ENCODE data around the gene FOXK1. TPM values are rescaled to one million over a fixed set of nuclear protein-coding genes. Genes with fewer than 3 reads are reported as not detected.

The FOXK1 gene
- total and polyA plus RNA-seq, 9 of the 15 experiments (the other 6 are each of a cell fraction or from before 2014, with no cell fraction given) = 0.32 to 45.5 (median 8.1) TPM

GRCh38 chr7:4683043-4683883 lies 1.2 kb downstream of the FOXK1 start (continued):
- TF ChIP-seq KLF1 (tag; IDR thresholded peaks at IDR 0.05) (no peak), ZNF507 (tag; conservative IDR thresholded peaks at IDR 0.05) (no peak), HCFC1 (IDR thresholded peaks at IDR 0.05; ENCODE audit: low read depth, low read length) (no peak), NBN (IDR thresholded peaks at IDR 0.05; ENCODE audit: low read depth) (no peak), YBX1 (IDR thresholded peaks at IDR 0.05) (no peak), ZC3H4 (CRISPR knock-in tag; IDR thresholded peaks at IDR 0.05; ENCODE audit: borderline replicate concordance) (no peak), NFIC (IDR thresholded peaks at IDR 0.05) (no peak), CHD4 (IDR thresholded peaks at IDR 0.05; ENCODE audit: insufficient read depth, insufficient replicate concordance, low read depth, low read length, poor library complexity, severe bottlenecking) (peak; percentile 12), SRSF3 (IDR thresholded peaks at IDR 0.05; ENCODE audit: insufficient read depth, low read length) (no peak), SAFB (IDR thresholded peaks at IDR 0.05; ENCODE audit: borderline replicate concordance, low read depth, low read length) (no peak), MEF2A (IDR thresholded peaks at IDR 0.05; ENCODE audit: control insufficient read depth, low read depth, low read length) (no peak), CBX1 (IDR thresholded peaks at IDR 0.05; ENCODE audit: low read depth) (no peak), CTCF (IDR thresholded peaks at IDR 0.05 in 2 of 3, conservative IDR thresholded peaks at IDR 0.05 in 1 of 3; ENCODE audit: insufficient read depth in 2 of 3, low read depth in 1 of 3, low read length in 3 of 3) (no peak), KAT7 (CRISPR knock-in tag; IDR thresholded peaks at IDR 0.05; ENCODE audit: borderline replicate concordance) (peak; percentile 65; the same call in 1 of the 2 replicates), ETV6 (IDR thresholded peaks at IDR 0.05; ENCODE audit: borderline replicate concordance in 1 of 2, low read depth in 2 of 2, low read length in 1 of 2) (no peak), ETV6 (CRISPR knock-in tag; IDR thresholded peaks at IDR 0.05; ENCODE audit: borderline replicate concordance) (no peak), PRPF4 (IDR thresholded peaks at IDR 0.05; ENCODE audit: insufficient read depth, low read depth, low read length, poor library complexity, severe bottlenecking) (no peak), ZNF445 (CRISPR knock-in tag; IDR thresholded peaks at IDR 0.05; ENCODE audit: low read depth) (no peak)
- TF ChIP-seq, protein P1, sequence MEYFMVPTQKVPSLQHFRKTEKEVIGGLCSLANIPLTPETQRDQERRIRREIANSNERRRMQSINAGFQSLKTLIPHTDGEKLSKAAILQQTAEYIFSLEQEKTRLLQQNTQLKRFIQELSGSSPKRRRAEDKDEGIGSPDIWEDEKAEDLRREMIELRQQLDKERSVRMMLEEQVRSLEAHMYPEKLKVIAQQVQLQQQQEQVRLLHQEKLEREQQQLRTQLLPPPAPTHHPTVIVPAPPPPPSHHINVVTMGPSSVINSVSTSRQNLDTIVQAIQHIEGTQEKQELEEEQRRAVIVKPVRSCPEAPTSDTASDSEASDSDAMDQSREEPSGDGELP (CRISPR knock-in tag; IDR thresholded peaks at IDR 0.05; ENCODE audit: borderline replicate concordance) = peak; percentile 80

Data from K562 (cell line).